Mucosa of gallbladder (tissue), 1 donor: ENCODE data around the gene NELFB. TPM values are rescaled to one million over a fixed set of nuclear protein-coding genes. Genes with fewer than 3 reads are reported as not detected.

Experiments
- DNase-seq: peaks from one replicate; pipeline ENCODE4 v3.0.0-alpha.2; 2020; ENCODE audit warnings: low spot score
- total RNA-seq: library from RNA; stranded (reverse); gene quantifications from one replicate; pipeline ENCODE4 v1.2.1, GENCODE V29; 2021
- donor health status: DM: no; HTN: no; CAD: no.

Gene NELFB
- total RNA-seq, 1 donor from 2014 or later, result 61.2 TPM

DNA sequence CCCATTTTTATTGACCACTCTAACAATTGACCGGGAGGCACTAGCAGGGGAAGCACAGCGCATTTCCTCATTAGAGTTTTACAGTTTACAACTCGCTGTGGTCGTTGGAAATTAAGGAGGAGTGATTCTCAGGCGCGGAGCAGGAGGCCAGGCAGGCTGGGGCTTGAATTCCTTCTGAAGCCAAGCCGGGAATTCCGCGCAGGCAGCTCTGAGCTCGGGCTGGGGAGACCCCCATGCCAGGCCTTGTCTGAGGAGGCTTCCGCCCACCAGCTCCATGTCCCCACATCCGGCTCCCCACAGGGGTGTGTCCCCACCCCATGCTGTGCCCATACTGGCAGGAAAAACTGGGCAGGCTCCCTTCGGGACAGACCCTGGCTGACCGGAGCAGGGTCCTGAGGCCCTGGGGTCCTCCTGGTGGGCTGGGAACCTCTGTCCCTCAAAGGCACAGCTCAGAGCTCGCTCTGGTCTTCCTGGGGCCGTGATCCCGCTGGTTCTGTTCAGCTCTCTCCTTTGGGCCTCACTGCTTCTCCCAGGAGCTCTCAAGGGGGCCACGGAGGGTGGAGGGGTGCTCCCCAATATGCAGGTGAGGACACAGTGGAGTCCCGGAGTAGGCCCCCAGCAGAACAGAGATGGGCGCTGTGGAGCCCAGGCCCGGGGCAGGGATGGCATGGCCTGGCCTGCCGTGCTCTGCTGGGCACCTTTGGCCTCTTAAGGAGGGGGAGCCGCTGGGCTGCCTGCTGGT lies 48.2 kb downstream of the NELFB start:
- no peak for DNase-seq

DNA sequence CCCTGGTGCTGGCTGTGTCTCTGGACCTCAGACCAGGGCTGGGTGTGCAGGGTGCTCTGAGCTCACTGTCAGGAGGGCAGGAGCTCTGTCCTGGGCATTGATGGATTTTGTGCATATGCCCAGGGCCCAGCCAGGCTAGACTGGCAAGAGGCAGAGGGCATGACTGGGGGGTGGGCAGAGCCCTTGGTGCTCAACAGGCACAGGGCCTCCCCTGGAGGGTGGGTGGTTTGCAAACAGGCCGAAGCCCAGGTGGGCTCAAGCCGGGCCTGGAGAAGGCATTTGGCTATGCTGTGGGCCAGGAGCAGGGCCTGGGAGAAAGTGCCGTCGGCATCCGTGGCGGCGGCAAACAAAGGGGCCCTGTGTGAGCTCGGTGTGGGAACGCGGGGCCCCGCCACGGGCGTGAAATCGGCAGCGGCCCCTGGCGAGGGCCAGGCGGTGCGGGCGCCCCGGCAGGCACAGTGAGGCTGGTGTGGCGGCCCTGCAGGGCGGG lies 48.8 kb downstream of the NELFB start:
- DNase-seq, result no peak

DNA sequence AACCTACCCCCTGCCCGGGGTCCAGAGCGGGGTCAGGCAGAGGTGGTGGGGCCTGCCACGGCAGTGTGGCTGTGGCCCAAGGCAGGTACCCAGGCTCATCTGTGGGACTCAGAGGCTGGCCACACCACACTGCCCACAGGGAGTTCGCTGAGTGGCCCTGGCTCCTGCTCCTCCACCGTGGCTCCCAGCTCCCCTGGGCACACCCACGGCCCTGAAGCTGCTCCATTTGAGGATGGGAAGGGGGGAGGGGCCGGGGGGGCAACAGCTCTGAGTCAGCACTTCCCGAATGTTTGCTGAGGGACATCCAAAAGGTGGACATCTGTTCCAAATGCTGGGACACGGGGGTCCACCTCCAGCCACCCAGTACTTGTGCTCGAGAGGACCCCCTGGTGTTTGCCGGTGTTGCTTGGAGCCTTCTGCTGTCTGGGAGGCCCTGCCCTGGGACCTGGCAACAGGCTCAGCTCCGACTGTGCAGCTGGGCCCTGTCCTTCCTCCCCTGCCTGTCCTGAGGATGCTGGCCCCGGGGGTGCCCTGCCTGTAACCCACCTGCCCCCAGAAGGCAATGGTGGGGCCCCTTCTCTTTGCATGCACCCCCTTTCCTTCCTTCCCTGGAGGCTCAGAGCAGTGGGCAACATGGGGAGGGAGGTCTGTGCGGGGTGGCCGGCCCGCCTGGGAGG lies 49.4 kb downstream of the NELFB start:
- no peak for DNase-seq

DNA sequence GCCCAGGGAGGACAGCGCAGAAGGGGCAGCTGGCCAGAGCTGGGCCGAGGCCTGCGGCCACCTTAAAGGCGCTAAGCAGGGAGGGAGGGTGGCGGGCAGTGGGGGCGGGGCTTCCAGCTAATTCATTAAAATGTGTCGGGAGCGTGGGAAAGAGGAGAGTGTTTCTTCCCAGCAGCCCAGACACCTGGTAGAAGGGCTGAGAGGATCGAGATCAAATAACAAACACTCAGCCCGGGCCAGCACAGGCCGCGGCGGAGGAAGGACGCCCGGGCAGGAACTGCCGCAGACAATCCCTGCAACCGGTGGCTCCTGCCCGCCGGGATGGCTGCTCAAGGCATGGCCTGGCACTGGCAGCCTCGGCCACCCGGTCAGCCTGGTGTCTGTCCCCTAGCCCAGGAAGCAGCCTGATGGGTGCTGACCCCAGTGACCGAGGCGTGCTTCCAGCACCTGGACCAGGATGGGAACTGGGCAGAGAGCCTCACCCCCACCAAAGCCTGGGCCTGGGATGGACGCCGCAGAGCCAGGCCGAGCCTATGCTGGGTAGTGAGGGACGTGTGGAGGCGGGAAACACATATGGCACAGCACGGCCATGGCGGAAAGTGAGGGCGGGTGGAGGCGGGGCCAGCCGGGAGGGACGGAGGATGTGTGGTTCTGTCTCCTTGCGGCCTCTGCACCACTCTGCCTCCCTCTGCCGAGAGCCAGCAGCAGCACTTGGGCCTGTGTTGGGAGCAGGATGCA lies 50.1 kb downstream of the NELFB start:
- no peak for DNase-seq

DNA sequence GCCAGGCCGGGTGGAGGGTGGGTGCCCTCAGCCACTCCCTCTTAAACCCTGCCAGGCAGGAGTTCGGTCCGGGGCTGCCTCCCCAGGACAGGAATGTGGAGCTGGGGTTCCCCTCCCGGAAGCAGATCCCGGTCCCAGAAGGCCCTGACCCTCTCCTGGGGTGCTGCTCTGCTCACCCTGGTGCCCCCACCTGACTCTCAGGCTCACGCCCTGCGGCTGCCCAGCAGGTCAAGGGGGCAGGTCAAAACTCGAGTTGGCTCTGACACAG lies 50.6 kb downstream of the NELFB start:
- DNase-seq, result no peak

DNA sequence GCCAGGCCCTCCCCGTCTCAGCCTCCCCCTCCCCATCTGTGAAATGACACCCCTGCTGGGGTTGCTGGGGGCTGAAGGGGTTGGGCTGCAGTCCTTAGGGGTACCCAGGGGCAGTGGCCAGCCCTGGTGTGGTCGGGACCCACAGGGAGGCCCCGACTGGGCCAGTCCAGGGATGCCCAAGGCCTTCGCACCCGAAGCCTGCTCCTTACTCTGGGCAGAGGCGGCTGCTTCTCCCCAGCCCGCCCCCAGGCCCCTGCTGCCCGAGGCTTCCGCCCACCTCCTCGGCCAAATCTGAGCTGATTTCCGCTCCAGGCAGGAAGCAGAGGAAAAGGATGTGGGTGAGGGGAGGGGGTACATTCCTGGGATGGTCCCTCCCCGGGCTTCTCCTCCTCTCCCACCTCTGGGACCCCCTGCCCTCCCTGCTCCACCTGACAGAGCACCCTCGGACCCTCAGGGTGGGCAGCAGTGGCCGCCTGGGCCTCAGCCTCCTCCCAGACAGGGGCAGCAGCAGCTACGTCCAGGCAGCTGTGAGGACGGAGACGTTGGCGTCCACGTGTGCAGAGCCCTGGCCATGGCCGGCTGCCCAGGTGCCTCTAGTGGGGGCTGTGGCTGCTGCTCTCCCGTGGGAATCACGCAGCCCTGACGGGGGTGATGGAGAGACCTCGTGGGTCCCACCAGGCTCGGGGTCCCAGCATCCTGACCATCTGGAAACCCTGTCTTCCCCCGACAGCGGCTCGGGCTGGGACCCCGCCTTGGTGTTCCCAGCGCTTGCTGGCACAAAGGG lies 51.1 kb downstream of the NELFB start:
- DNase-seq, result no peak

DNA sequence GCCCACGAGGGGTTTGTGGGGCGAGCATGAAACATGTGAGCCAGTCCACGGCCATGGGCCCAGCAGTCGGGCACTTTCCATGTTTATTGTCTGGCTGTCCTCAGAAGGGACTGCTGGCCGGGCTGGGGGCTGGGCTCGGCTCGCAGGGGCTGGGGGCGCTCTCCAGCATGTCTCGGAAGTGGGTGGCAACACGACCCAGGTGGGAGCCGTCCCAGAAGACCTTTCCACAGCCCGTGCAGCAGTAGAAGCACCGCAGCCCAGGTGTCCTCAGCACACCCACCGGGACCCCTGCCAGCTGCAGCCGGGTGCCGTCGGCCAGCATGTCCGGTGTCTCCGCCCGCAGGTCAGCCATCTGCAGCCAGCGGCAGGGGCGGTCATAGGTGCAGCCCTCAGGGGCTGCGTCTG lies 51.7 kb downstream of the NELFB start:
- DNase-seq, result no peak

DNA sequence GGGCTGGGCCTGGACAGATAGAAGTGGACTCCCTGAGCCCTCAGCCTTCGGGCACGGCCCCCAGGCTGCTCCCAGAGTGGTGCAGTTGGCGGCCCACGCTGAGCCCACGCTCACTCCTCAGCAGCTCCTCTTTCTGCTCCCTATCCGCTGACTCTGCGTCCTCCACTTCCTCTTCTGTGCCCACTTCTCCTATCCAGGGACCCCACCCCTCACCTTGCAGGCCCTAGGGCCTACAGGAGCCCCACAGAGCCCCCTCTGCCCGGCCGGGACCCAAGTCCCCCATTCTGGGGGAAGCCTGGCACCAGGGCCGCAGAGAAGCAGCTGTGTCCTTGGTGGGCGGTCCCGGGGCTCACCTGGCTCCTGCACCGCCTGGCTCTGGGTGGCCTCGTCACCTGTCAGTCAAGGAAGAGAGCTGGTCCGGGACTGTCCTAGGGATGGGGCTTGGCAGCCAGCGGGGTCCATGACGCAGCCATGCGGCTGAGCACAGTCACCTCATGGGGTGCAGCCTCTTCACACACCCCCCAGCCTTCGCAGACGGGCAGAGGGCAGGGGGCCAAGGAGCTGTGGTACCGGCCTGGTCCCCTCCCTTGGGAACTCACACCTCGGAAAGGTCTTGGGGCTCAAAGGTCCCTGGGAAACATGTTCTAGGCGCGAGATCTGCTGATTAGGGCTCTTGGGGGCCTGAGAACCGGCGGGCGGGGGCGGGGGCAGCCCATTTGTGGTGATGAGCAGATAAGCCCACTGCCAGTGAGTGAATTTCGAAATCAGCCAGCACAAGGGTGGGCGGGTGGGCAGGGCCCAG lies 52.3 kb downstream of the NELFB start:
- no peak for DNase-seq

DNA sequence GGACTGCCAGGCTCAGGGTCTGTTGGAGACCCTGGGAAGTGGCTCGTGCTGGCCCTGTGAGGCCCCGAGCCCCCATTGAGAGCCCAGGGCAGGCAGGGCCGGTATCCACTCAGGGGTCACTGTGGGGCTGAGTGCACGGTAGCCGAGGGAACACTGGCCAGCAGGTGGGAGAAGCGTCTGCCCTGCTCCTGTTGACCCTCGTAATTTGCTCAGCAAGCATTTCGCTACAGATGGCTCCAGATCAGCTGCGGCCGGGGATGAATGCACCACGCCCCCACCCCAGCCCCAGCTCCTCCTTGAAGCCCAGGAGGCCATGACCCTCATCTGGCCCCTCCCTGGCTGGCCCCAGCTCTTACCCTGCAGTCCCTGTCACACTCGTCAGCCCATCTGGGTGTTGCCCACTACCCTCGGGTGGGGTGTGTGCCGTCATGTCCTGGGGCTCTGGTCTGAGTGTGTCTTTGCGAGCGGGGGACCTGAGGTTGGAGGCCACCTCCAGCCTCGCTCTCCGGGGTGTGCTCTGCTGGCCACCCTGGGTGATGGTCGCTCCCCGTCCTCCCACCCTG lies 53.0 kb downstream of the NELFB start:
- DNase-seq, result no peak

DNA sequence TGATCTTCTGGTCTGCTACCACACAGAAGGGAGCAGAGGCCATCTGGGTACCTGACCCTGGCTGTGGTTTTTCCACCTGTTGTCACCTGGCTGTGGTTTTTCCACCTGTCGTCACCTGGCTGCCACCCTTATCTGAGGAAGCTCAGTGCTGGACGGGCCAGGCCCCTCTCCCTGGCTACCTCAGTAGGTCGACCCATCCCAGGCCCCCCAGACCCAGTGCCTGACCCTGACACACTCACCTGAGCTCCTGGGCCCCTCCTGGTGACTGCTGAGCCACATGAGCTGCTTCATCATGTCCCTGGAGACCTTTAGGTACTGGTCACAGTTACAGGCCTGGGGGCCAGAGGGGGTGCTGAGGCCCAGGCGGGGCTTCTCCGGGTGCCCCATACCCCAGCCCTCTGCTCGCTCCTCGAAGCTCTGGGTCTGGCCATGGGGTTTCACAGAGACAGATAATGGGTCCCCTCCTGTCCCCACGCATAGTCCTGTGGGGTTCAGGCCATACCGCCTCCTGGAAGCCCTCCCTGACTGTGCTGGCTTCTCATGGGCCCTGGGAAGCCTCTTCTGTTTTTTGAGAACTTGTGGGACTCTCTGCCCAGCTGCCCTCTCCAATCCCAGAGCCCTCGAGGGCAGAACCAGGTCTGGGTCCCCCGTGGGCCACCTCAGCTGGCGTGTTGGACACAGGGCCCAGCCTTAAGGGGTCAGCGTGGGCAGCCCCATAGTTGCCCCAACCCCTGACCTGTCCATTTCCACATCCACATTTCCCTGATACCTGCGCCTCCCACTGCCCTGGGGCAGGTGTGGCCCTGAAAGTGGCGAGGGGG lies 54.5 kb downstream of the NELFB start:
- no peak for DNase-seq

DNA sequence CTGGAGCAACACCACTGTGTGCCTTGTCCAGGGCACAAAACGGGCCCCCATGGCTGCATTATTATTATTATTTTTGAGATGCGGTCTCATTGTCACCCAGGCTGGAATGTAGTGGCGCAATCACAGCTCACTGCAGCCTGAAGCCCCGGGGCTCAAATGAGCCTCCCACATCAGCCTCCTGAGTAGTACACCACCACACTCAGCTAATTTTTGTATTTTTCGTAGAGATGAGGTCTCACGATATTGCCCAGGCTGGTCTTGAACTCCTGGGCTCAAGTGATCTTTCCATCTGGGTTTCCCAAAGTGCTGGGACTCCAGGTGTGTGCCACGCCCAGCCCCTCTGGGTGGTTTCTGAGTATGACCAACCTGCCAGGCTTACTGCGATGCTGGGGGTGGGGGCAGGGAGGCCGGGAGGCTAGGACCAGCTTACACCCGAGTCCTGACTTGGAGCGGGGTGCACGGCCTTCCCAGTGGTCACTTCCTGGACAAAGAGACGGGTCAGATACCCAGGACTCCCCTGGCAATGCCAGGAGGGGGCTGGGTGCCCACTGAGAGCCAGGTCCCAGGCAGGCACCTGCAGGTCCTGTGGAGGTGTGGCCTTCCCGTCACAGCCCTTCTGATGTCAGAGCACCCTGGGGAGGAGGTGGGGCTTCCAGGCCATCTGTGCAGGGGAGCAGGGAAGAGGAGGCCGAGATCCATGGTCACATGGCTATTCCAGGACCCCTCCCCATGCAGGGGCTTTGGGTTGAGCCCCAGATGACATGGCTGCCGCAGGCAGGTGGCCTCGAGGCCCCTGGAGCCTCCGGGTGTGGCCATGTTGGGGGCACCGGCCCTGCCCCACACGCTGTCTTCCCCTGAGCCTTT lies 55.3 kb downstream of the NELFB start:
- no peak for DNase-seq

DNA sequence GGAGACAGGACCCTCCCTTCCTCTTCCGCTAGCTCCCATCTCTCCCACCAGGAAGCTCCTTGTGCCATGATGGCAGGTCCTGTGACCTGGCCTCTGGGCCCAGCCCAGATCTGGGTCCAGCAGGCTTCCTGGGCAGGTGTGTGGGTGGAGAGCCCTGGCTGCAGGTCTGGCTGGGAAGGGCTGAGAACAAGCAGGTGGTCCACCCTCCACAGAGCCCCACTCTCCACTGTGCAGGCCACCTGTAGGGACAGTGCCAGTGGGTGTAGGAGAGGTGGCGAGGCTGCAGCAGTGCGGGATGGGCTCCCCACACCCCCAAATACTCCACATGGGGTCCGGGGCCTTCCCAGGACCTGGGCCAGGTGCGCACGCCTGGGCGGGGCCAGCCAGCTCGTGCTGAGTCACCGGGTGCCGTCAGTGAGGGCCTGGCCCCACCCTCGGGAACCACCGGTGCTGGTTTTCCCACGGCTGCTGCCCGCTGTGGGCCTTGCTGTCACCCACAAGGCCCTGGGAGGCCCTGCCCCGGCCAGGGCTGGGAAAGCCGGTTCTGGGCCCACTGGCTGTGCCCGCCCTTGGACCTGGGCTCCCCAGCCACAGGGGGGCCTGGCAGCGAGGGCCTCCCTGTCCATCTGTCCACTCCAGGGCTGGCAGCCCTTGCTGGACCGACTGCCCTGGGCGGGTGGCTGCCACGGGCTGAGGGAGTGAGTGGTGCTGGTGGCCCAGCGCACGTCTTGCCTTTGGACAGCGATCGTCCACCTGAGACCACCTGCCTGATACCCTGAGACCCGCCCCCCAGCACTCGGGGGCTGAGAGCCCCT lies 56.3 kb downstream of the NELFB start:
- no peak for DNase-seq

DNA sequence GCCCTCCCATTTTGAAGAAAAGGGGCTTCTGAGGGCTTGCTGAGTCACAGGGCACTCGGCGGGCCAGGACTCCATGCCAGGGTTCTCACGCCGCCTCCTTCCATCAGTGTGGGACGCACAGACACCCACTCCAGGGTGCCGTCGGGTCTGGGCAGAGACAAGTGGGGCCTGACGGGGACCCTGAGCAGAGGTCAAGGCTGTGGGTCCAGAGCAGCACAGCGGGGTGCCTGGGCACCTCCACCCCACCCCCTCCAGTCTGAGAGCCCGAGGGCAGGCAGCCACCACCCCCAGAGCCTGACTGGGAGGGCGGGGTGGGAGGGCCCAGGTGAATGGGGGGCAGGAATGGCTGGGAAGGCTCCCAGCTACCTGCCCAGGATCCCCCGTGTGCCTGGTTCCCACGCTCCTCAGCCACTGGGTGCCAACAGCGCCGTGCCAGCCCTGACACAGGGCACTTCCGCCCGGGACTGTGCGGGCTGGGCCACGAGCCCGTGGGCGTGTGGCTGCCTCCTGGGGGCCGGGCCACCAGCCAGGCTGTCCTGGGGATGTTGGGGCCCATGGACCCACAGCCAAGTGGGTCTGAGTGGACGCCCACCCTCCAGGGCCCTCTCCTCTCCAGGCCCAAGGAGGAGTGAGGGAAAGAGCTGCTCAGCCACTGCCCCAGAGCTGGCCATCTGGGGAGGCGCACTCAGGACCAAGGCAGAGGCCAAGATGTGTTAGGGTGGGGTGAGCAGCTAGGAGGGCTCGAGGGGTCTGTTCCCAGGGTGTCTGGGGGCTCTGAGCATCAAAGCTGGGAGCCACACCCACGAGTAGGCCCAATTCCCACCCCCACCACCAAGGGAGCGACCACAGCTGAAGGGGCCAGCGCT lies 57.1 kb downstream of the NELFB start:
- DNase-seq, result no peak

DNA sequence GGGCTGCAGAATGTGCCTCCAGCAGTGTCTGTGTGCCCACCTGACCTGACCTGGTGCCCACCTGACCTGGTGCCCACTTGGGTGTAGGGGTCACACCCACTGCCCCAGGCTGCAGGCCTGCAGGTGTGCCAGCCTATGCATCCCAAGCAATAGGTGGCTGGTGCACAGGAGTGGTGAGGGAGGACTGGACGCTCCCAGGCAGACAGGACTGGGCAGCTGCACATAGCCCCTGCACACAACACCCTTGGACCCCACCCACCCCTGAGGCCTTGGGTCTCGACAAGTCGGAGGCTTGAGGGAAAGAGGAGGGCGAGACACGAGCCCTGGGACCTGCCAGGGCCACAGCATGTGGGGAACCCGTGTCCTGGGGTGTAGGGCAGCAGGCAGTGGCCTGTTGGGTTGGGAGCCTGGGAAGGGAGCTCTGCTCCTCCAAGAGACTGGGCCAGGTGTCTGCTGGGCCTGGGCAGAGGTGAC lies 57.8 kb downstream of the NELFB start:
- DNase-seq, result no peak

DNA sequence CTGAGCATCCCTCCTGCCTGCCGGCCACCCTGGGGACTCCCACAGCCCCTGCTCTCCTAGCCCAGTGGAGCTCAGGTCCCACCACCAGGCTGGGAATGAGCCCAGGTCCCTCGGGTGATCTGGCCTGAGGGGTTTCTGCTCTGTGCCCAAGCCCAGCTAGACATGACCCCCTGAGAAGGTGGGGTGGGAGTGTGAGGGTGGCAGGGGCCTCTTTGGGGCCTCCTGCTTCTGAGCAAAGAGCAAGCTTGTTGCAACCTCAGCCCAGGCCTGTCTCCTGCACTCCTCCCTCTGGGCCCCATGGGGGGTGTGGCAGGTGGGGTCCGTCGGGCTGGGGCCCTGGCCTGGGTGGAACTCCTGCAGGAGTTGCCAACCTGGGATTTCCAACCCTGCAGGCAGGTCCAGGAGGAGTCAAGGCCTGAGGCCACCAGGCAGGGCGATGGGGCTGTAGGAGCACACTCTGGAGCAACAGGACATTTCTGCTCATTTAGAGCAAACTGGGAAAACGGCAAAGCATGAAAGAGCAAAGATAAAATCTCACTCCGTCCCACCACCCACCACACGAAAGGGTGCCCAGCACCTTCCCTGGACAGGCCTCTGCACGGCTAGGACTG lies 58.3 kb downstream of the NELFB start:
- no peak for DNase-seq

DNA sequence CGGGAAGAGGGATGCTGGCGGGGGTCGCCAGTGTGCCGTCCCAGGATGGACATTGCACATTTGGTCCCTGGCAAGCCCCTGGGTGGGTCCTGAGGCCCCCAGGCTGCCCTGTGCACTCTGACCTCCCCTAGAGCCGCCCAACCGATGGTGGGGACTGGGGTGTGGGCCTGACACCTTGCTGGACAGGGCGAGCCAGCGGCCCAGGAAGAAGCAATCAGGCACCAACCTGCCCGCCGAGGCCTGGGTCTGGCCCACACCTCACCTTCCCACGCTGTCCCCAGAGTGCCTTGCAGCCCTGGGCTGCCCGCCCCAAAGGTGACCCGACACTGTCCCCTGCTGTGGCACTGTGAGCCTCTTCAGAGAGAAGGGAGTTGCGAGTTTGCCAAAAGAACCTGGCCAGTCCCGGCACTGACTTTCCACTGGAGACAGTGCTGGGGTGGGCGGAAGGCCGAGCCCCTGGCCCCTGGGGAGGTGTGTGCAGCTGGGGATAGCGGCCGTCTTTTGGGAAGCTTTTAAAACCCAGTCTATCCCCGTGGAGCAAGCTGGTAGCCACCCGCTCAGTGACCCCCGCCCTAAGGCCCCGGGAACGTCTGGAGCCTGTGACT lies 58.9 kb downstream of the NELFB start:
- DNase-seq, result no peak
